GM20000 (cell line): ENCODE results near the gene NHERF2.
A peak's percentile ranks its signal among the peaks of the same experiment; 100 is the strongest.

Experiments used
- DNase-seq: peaks from one replicate; pipeline ENCODE4 v3.0.0; 2012; ENCODE audit warnings: low spot score
- CTCF ChIP-seq: IDR thresholded peaks from 2 replicates; pipeline ENCODE4 v1.5.1; 2012; ENCODE audit warnings: mild to moderate bottlenecking, control low read depth; ENCODE audit errors: extremely low read depth, missing control alignments

The NHERF2 gene

GRCh38 chr16:2019921-2020831 lies 6.5 kb upstream of the NHERF2 start:
- DNase-seq = no peak
- TF ChIP-seq CTCF = no peak

- TF ChIP-seq CTCF = no peak
- no peak for DNase-seq
Observed at GRCh38 chr16:2022723-2023091, 4.0 kb upstream of the NHERF2 start.

GRCh38 chr16:2023092-2024031 lies 3.3 kb upstream of the NHERF2 start:
- peak; percentile 94 for TF ChIP-seq CTCF
- DNase-seq = peak; percentile 99

- no peak for DNase-seq
- TF ChIP-seq CTCF = no peak
Observed at GRCh38 chr16:2024032-2024420, 2.7 kb upstream of the NHERF2 start.

- TF ChIP-seq CTCF = no peak
- no peak for DNase-seq
Observed at GRCh38 chr16:2025251-2025650, 1.5 kb upstream of the NHERF2 start.

- TF ChIP-seq CTCF = no peak
- DNase-seq = no peak
Observed at GRCh38 chr16:2025878-2026460, 733 bp upstream of the NHERF2 start.
